ENCODE data around the gene EGLN3. TPM values are rescaled to one million over a fixed set of nuclear protein-coding genes. Genes with fewer than 3 reads are reported as not detected.

The EGLN3 gene
- total RNA-seq: 8.2 and 9.4 TPM in 2 replicates

DNA sequence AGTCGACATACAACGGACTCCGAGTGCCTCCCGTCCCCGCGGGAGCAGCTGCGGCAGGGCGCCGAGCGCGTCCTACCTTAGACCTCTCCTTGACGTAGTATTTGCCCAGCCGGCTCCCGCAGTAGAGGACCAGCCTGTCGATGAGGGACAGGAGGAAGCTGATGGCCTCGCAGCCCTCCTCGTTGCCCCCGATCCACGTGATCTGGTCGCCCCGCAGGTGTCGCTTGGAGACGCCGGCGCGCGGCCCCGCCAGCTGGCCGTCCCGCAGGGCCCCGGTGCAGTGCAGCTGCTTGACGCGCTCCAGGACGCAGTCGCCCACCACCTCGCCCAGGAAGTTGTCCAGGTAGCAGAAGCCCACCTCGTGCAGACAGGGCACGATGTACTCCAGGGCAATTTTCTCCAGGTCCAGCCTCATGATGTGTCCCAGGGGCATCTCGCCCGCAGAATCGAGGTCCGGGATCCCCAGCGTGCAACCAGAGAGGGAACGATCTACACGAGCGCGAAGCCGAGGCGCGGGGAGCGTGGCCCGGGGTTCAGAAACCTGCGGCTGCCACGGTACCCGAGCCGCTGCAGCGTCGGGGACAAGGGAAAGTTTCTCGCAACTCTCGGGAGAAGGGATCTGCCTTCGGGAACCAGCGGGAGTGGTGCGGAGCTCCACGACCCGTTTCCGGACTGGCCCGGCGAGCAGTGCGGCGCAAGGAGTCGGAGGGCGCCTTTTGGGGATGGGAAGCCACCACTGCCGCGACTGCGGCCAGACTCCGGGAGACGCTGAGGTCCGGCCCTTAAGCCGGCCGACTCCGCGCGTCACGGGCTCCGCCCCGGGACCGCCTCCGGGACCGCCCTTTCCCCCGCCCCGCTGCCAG, at the start of gene EGLN3:
Gene EGLN3, minus strand, starts transcription at position 755 of the 863 bp plus-strand sequence. Its CDS starts 322 bp downstream, at position 433.

Data from placental epithelial cell (primary cell).